ENCODE measurements around the gene B4GALT5. TPM values are rescaled to one million over a fixed set of nuclear protein-coding genes. Genes with fewer than 3 reads are reported as not detected.

Gene B4GALT5
- total RNA-seq, 3 donors from 2014 or later (not counting 1 experiment from before 2014, with no cell fraction given) = 15.5 to 29.1 (median 28.6) TPM

- Histone ChIP-seq H3K27me3 (ENCODE audit: control insufficient read depth, insufficient read depth, low read length) (no peaks in the 10 kb centered on the region), H3K36me3 (ENCODE audit: control insufficient read depth, insufficient read depth, low read length) (no peaks in the 10 kb centered on the region), H3K9me3 (ENCODE audit: control insufficient read depth, insufficient read depth, low read length) (peaks cover 5% of the 10 kb centered on the region), H3K4me1 (ENCODE audit: control insufficient read depth, insufficient read depth, low read length) (peaks cover 29% of the 10 kb centered on the region), H3K4me3 (ENCODE audit: low read length) (no peak overlapping the region), H3K27ac (ENCODE audit: low read length) (no peak overlapping the region)
- Mint-ChIP-seq H3K9me3 (no peaks in the 10 kb centered on the region), H3K27me3 (ENCODE audit: low read depth in 2 of 2) (peaks cover 0 to 3% of the 10 kb centered on the region in 2 donors), H3K4me1 (peaks cover 18 to 19% of the 10 kb centered on the region in 2 donors), H3K4me3 (no peak overlapping the region), H3K27ac (no peak overlapping the region), H3K36me3 (no peaks in the 10 kb centered on the region)
- no peak for TF ChIP-seq CTCF (IDR thresholded peaks at IDR 0.05)
- 92% methylated on average over 3 of the region's 4 CpGs for WGBS (ENCODE audit: insufficient coverage)
- DNase-seq (no peak), ATAC-seq (no peak)
- intact Hi-C loops (cut with micrococcal nuclease) = no loop called here
Observed at GRCh38 chr20:49599746-49600113, 113.9 kb downstream of the B4GALT5 start.

- no peak overlapping the region for H3K27ac Mint-ChIP-seq
- H3K4me3 Mint-ChIP-seq = no peak overlapping the region
- intact Hi-C loops (cut with micrococcal nuclease) = no loop called here
- no peak for ATAC-seq
- Histone ChIP-seq H3K27ac (ENCODE audit: low read length) (no peak overlapping the region), H3K27me3 (ENCODE audit: control insufficient read depth, insufficient read depth, low read length) (no peaks in the 10 kb centered on the region), H3K4me1 (ENCODE audit: control insufficient read depth, insufficient read depth, low read length) (peaks cover 48% of the 10 kb centered on the region), H3K36me3 (ENCODE audit: control insufficient read depth, insufficient read depth, low read length) (no peaks in the 10 kb centered on the region), H3K9me3 (ENCODE audit: control insufficient read depth, insufficient read depth, low read length) (peaks cover 5% of the 10 kb centered on the region), H3K4me3 (ENCODE audit: low read length) (no peak overlapping the region)
- TF ChIP-seq CTCF (IDR thresholded peaks at IDR 0.05) = no peak
- WGBS (ENCODE audit: insufficient coverage) = 100% methylated on average over 4 of the region's 4 CpGs
- no peak for DNase-seq
- peaks cover 3 to 6% of the 10 kb centered on the region in 2 donors for H3K27me3 Mint-ChIP-seq (ENCODE audit: low read depth in 2 of 2)
- H3K36me3 Mint-ChIP-seq = no peaks in the 10 kb centered on the region
- H3K9me3 Mint-ChIP-seq = no peaks in the 10 kb centered on the region
- peaks cover 33 to 37% of the 10 kb centered on the region in 2 donors for H3K4me1 Mint-ChIP-seq
Observed at GRCh38 chr20:49597825-49598395, 115.8 kb downstream of the B4GALT5 start.

GRCh38 chr20:49595811-49596561 lies 117.7 kb downstream of the B4GALT5 start:
- peak overlapping the region; percentile 43 for H3K4me3 Mint-ChIP-seq
- no peak overlapping the region for H3K4me3 ChIP-seq (ENCODE audit: low read length)
- H3K4me1 Mint-ChIP-seq = peaks cover 33 to 56% of the 10 kb centered on the region in 2 donors
- DNase-seq (peak in 1 of 2 donors; percentile 25), ATAC-seq (peak; percentile 28 to 63 (median 36))
- H3K36me3 ChIP-seq (ENCODE audit: control insufficient read depth, insufficient read depth, low read length) = no peaks in the 10 kb centered on the region
- peaks cover 2 to 6% of the 10 kb centered on the region in 2 donors for H3K27me3 Mint-ChIP-seq (ENCODE audit: low read depth in 2 of 2)
- intact Hi-C loops (cut with micrococcal nuclease) = no loop called here
- peaks cover 0 to 3% of the 10 kb centered on the region in 2 donors for H3K9me3 Mint-ChIP-seq
- no peak overlapping the region for H3K27ac ChIP-seq (ENCODE audit: low read length)
- no peaks in the 10 kb centered on the region for H3K36me3 Mint-ChIP-seq
- no peaks in the 10 kb centered on the region for H3K27me3 ChIP-seq (ENCODE audit: control insufficient read depth, insufficient read depth, low read length)
- peak overlapping the region; percentile 44 to 87 for H3K27ac Mint-ChIP-seq
- TF ChIP-seq CTCF (IDR thresholded peaks at IDR 0.05) = no peak
- peaks cover 5% of the 10 kb centered on the region for H3K9me3 ChIP-seq (ENCODE audit: control insufficient read depth, insufficient read depth, low read length)
- WGBS (ENCODE audit: insufficient coverage) = 47% methylated on average over 15 of the region's 15 CpGs
- H3K4me1 ChIP-seq (ENCODE audit: control insufficient read depth, insufficient read depth, low read length) = peaks cover 58% of the 10 kb centered on the region

Data from natural killer cell (primary cell).